NCI-H2029 treated with DMSO at 0.1 percent for 48 hours (cell line): ENCODE data around the gene GJB4.

Experiments
- DNase-seq: peaks from one replicate; lab custom pipeline; 2025; lab: John Stamatoyannopoulos, UW

GJB4 gene

GRCh38 chr1:34778381-34778780 lies 18.8 kb downstream of the GJB4 start:
- no peak for DNase-seq

- DNase-seq, result no peak
Measured at GRCh38 chr1:34779005-34779404, 19.5 kb downstream of the GJB4 start.

- no peak for DNase-seq
Measured at GRCh38 chr1:34779526-34779925, 20.0 kb downstream of the GJB4 start.

GRCh38 chr1:34779962-34780361 lies 20.4 kb downstream of the GJB4 start:
- no peak for DNase-seq

- no peak for DNase-seq
Measured at GRCh38 chr1:34780528-34780927, 21.0 kb downstream of the GJB4 start.

- no peak for DNase-seq
Measured at GRCh38 chr1:34781071-34781843, 21.7 kb downstream of the GJB4 start, which contains the start of gene GJB3. Gene GJB3 (plus strand): TSS chr1:34781214. CDS start chr1:34784763, 3,549 bp downstream.

- no peak for DNase-seq
Measured at GRCh38 chr1:34781844-34782391, 22.4 kb downstream of the GJB4 start.

GRCh38 chr1:34784751-34785221 lies 25.2 kb downstream of the GJB4 start:
- DNase-seq, result no peak

- DNase-seq, result no peak
Measured at GRCh38 chr1:34785231-34785874, 25.8 kb downstream of the GJB4 start.

GRCh38 chr1:34785875-34786470 lies 26.4 kb downstream of the GJB4 start:
- no peak for DNase-seq

- DNase-seq, result peak; percentile 59
Measured at GRCh38 chr1:34786521-34787325, 27.2 kb downstream of the GJB4 start.

GRCh38 chr1:34787461-34788420 lies 28.2 kb downstream of the GJB4 start:
- no peak for DNase-seq

- no peak for DNase-seq
Measured at GRCh38 chr1:34790985-34791384, 31.4 kb downstream of the GJB4 start.

- DNase-seq, result no peak
Measured at GRCh38 chr1:34792424-34792823, 32.9 kb downstream of the GJB4 start.

- no peak for DNase-seq
Measured at GRCh38 chr1:34792868-34793727, 33.6 kb downstream of the GJB4 start, which contains the start of gene GJA4. Gene GJA4 (plus strand): TSS chr1:34792999. CDS start chr1:34794214, 1,215 bp downstream.

GRCh38 chr1:34794001-34794789 lies 34.7 kb downstream of the GJB4 start:
- DNase-seq, result no peak

GRCh38 chr1:34794790-34795180 lies 35.2 kb downstream of the GJB4 start:
- no peak for DNase-seq

- DNase-seq, result no peak
Measured at GRCh38 chr1:34795916-34796315, 36.4 kb downstream of the GJB4 start.

- no peak for DNase-seq
Measured at GRCh38 chr1:34796990-34797389, 37.5 kb downstream of the GJB4 start.
